NCI-H1105 treated with DMSO at 0.1 percent for 48 hours (cell line): ENCODE data around the gene COL24A1.
A peak's percentile ranks its signal among the peaks of the same experiment; 100 is the strongest.
"Not testable (repeated sequence)": the region's sequence is repeated elsewhere in the genome, so short reads cannot be mapped to it uniquely, and the experiment has no call there.

Experiments
- DNase-seq: peaks from one replicate; lab custom pipeline; 2025; lab: John Stamatoyannopoulos, UW

Gene COL24A1

DNA sequence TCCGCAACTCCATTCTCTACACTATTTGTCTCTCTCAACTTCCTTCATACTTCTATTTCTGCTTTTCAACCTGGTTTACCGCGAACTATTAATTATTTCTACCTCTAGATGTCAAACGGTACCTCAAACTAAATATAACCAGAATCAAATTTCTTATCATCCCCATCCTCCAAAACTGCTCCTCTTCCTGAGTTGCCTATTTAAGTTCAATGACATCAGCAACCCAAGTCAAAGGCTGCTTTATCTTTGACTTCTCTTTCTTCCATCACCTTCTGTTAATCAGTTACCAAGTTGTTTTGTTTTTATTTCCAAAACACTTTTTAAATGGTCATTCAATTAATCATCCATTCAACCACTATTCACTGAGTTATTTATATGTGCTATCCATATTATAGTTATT is 171.9 kb downstream of the COL24A1 start:
- no peak for DNase-seq

DNA sequence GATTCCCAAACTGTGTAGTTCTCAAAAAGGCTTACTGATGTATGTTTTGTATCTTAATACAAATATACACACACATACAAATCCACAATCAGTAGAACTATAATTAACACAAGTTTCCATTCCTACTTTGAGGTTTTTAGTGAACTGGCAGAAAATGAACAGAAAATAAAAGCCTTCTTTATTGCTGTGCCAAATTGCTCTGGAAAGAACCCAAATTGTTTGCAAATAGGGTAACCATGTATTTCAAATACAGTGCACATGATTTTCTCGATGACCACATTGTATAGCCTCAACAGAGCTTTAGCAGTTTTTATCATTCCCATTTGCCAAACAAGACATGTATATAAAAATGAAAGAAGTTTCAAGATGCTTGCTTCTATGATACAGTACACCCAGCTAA is 173.3 kb downstream of the COL24A1 start:
- DNase-seq: no peak

DNA sequence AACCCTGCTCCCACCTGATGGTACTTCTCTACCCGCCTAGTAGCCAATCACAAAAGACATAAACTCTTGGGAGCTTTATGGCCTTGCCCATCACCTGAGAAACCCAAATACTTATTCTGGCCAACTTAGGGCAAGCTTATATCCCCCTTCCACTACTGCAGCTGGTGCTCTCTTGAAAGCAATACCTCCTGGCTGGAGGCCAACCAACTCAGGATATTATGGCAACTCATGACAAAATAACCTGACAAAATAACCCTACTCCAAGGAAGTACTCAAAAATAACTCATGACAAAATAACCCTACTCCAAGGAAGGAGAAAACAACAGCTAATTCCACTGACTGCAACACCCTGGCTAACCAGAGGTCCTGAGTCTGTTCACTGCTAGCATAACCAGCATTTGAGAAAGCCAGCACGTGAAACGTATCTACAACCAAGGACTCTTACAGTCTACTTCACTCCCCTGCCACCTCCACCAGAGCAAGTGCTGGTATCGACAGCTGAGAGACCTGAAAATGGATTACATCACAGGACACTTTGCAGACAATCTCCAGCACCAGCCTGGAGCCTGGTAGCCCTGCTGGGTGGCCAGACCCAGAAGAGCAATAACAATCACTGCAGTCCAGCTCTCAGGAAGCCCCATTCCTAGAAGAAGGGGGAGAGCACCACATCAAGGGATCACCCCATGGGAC is 179.9 kb downstream of the COL24A1 start:
- peak; percentile 50 for DNase-seq

DNA sequence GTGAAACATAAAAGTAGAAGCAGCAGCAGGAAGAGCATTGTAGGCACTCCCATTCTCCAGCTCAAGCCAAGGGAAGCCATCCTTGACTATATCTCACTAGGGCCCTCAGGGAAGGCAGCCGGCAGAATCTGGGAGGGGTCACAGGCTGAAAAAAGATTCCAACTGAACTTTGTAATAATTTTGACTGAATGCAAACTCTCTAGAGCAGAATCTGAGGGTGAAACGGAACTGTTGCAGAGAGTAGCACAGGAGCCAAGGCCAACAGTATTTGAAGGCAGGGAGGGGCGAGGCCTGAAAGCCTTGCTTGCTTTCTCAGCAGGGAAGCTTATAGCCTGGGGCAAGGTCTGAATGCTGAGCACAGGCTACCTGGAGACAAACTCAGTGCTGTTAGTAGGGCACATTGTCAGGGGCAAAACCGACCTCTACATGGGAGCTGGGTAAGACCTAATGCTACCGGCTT is 180.6 kb downstream of the COL24A1 start:
- no peak for DNase-seq

DNA sequence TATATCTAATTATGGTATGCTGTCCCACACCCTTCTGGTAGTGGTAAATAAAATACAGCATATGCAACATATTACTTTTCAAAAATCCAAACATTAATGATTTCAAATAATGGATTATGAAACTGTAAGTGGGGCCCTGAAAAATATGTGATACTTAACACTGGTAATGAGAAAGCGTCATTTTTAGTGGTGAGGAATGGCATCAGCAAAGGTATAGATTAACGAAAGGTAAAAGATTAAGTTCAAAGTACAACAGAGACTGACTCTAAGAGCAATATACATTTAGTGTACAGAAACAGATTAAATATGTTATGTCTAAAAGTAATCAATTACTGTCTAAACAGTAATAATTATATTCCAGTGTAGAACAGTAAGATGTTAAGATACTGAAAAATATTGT is 194.1 kb downstream of the COL24A1 start:
- DNase-seq: no peak

DNA sequence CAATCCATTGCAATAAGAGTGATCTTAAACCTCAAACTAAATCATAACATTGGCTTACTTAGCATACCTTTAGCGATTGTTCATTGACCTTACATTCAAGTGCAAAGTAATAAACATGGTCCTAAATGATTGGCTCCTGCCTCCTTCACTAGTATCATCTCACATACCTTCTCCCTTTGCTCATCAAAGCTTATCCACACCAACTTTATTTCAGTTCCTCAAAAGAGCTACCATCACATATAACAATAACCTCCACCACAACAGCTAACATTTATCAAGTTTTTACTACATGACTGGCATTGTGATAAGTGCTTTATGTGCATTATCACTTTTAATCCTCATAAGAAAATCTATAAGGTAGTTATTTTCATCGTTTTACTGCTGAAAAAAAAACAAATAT is 198.8 kb downstream of the COL24A1 start:
- DNase-seq: no peak

DNA sequence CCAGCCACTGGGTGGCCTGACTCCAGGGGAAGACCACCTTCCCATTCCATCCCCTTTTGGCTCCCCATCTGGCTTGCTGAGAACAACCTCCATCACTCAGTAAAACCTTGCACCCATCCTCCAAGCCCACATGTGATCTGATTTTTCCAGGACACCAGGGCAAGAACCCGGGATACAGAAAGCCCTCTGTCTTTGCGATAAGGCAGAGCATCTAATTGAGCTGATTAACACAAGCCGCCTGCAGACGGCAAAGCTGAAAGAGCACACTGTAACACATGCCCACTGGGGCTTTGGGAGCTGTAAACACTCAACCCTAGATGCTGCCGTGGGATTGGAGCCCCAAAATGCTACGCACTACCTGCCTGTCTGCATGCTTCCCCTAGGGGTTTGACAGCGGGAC is 201.4 kb downstream of the COL24A1 start:
- not testable (repeated sequence) for DNase-seq

DNA sequence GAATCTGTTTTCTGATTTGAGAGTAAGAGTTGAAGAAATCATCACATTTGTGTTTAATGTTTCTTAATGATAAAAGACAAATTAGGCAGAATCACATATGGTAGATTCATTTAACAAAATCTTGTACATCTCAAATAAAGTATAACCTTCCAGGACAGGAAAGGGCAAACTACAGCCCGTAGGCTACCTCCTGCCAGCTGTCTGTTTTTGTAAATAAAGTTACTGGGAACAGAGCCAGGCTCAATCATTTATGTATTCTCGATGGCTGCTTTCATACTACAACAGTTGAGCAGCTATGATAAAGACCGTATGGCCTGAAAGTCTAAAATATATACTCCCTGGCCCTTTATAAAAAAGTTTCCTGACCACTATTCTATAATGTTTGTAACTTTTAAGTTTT is 204.1 kb downstream of the COL24A1 start:
- DNase-seq: peak; percentile 89

DNA sequence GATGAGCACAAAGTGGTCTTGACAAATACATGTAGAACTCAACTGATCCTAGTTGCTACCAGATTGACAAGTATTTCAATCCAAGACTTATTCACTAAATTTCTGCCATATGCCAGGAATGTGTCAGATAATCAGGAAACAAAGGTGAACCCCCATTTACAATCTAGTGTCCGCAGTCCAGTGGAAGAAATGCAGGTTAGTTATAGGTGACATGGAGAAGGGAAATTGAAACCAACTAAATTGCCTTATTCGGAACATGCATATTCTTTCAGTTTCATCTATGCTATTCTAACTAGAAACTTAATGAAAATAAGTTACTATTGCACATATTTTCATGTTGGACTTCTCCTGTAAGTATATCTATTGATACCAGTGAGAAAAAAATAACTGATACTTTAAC is 209.4 kb downstream of the COL24A1 start:
- no peak for DNase-seq

DNA sequence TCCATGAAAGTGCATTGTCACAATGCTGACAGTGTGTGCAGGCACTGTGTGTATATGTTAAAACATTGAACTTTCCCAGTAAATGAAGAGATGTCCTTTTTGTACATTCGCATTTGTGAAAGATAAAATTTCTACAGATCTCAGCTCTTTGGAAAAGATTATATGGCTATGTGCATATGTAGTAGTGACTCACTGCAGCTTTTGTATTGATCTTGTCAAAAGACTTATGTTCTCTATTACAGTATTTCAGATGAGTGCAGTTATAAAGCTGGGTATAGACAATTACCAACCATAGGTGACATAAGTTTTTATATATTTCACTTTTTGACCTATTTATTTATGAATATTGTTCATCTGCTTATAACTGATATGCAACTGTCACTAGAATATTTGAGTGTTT is 212.6 kb downstream of the COL24A1 start:
- no peak for DNase-seq

DNA sequence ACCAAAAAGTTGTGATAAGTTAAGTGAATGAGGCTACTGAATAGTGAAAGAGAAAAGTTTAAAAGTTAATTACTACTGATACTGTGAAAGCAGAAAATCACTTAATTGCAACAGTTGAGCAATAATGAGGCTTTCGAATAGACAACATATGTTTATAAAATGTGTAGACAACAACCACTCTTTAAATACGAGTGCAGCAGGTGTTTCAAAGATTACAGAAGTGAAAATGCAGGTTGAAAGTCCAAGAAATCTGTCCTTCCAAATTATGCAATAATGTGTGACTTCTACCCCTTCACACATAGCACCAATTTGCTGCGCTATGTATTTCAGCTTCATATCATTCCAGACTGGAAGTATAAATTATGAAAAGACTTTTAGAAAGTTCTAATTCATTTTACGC is 213.0 kb downstream of the COL24A1 start:
- DNase-seq: no peak

DNA sequence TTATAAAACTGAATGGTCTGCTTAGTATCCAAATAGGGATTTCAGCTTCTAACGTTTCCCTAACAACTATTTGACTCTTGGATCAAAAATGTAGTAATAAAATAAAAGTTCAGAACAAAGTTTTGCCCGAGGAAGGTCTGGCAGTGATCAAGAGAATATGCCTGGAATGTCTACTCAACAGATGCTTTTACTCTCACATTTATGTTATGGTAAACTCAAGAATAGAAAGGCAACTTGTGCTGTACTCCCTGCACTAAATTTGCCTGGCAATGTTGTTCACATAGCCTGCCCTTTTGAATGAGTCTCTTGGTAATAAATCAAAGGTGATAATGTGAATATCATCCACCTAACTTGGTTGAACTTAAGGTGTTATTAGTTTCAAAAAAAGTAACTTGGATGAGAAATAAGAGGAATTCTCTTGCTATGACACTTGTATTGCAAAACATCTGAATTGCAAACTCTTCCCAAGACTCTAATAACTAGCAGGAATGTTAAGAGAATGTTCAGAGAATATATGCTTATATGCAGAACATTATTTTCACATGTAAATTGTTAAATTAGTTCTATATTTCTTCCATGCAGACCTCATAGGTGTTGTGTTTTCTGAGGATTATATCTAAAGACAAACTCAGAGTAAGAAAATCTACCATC is 215.8 kb downstream of the COL24A1 start:
- DNase-seq: no peak

DNA sequence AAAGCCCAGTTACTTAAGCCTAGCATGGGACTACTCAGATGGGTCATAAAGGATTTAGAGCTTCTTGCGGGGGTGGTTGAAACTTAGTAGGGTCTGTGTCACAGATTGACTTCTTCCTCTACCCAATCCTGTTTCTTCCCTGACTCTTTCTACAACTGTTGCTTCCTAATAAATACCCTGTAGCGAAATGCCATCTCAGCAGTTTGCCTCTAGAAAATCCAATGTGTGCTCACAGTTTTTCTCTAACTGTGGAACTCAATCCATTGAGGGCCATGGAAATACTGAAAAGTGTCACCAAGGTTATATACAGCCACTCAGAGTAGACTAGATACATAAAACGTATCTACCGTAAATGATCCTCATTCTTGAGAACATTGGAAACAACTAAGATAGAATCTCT is 217.7 kb downstream of the COL24A1 start:
- no peak for DNase-seq

DNA sequence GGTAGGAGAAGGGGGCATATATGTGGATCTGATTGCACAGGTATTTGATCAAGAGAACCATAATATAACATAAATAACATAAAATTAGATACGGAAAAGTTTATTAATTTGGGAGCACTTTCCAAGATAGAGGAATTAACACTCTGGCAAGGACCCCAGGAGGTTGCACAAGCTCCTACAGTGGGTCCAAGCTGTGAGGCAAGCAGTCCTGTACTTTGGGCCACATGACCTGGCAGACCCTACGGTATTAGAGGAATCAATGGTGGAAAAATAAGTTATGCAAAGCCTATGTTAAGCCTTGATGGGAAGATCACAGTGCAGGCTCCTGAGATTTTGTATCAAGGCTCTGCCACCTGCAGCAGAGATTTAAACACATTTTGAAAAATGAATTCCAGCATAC is 220.1 kb downstream of the COL24A1 start:
- no peak for DNase-seq

DNA sequence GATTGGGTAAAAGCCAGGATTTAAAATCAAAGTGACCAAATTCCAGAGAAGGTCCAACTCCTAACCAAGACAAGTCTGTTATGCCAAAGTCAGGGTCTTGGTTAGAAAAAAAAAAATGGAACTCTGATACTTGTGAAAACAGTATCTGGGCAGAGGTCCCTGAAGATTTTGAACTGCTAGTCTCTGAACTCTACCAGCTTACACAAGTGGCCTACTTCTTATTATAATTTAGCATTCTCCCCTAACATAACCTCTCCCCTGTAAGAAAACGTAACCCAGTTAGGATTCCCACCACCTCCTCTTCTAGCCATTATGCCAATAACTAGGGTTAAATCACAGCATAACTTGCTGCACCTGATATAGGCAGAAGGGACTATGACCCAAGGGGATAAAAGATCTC is 220.5 kb downstream of the COL24A1 start:
- no peak for DNase-seq

DNA sequence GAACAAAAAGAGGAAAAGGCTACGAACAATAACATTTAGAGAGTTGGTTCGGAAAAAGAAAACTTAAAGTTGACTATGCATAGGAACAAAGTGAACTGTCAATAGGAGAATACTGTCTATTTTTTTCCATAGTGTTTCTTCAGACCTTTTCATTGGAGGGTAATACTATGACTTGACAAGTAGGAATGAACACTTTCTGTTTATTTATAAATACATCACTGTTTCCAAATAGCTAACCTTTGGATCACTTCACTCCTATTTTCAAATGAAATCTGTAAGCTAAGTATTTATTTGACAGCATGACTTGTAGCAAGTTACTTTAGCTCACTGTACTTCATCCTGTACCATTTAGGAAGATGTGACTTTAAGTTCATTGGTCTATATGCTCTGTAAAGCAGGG is 221.3 kb downstream of the COL24A1 start:
- no peak for DNase-seq

DNA sequence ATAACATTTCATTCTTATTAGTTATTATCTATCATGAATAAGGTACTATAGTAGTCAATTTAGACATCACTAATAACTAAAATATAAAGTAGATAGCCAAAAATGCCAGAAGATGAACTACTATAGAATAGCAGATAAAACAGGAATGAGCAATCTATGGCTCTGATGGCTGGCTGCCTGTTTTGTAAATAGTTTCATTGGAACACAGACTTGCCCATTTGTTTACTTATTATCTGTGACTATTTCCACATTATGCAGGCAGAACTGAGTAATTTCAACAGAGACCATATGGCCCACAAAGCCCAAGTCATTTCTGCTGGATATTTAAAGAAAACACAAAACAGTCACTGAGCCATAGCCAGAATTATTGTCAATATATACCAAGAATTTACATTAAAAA is 222.1 kb downstream of the COL24A1 start:
- DNase-seq: no peak

DNA sequence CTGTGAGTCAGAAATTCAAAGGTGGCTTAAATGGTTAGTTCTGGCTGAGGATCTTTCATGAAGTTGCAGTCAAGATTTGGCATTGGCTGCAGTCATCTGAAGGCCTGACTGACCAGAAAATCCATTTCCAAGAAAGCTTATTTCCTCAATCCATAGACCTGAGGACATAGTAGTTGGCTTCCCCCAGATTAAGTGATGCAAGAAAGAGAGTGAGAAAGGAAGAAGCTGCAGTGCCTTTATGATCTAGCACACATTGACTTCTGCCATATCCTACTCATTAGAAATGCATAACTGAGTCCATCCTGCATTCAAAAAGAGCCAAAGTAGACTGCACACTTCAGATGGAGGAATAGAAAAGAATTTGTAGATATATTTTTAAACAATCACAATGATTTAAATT is 222.6 kb downstream of the COL24A1 start:
- no peak for DNase-seq

DNA sequence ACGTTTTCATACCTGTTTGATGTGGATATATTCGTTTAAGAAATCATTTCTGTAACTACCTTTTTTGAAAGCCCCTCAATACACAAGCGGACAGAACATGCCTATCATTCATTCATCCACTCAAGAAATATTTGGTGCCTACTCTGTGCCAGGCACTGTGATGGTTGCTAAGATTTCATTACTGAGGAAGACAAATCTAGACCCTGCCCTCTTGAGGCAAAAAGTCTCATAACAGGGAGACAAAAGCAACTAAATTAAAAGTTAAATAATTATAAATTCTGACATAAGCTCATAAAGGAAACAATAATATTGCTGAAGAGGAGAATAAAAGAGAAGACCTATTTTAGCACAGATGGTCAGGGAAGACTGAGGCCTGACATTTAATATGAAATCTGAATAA is 244.8 kb downstream of the COL24A1 start:
- DNase-seq: no peak

DNA sequence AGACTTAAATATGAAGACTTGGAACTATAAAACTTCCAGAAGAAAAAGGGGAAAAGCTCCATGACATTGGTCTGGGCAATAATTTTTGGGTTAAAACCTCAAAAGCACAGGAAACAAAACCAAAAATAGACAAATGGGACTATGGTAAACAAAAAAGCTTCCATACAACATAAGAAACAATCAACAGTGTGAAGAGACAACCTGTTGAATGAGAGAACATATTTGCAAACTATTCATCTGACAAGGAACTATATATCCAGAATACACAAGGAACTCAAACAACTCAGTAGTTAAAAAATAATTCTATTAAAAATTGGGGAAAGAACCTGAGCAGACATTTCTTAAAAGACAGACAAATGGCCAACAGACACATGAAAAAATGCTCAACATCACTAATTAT is 255.7 kb downstream of the COL24A1 start:
- DNase-seq: no peak

DNA sequence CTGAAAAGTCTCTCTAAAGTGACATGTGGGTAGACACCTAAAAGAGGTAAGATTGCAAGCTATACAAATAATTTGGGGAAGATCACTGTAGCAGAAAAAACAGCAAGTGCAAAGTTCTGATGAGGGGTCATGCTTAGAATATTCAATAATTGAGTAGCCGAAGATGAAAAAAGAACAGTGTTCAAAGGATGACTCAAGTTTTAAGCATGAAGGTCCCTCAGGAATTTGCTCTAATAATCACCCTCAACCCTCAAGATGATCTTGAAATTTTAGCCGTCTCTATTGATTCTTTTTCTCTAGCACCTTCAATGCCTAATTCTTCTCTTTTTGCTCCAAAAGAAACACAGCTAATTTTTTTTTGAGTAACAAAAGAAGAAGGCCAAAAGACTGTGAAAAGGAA is 257.7 kb downstream of the COL24A1 start:
- no peak for DNase-seq

DNA sequence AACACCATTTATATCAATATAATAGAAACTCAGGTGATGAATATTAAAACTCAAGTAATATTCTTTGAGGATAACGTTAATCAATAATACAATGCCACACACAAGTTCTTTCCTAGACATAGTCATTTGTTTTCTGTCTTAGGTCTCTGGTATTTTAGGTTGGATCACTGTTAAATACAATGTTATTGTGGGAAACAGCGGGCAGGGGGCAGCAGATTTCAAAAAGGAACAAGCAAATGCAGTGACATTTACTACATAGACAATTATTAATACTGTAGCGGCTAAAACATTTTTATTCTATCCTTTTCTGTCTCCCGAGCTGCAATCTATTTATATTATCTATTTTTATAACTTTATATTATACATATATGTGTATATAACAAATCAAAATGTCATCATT is 261.9 kb downstream of the COL24A1 start:
- DNase-seq: peak; percentile 21

DNA sequence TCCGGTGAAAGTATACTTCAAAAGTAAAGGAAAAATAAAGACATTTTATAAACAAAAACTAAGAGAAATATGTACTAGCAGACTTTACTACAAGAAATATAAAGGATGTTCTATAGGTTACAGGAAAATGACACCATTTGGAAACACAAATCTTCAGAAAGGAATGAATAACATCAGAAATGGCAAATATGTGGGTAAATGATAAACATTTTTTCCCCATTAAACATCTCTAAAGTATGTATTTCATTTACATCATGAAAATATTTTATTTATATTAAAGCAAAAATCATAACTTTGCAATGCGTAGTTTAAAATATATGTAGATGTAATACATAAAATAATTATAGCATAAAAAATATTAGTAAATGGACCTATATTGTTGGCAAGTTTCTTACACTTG is 264.2 kb downstream of the COL24A1 start:
- DNase-seq: no peak

DNA sequence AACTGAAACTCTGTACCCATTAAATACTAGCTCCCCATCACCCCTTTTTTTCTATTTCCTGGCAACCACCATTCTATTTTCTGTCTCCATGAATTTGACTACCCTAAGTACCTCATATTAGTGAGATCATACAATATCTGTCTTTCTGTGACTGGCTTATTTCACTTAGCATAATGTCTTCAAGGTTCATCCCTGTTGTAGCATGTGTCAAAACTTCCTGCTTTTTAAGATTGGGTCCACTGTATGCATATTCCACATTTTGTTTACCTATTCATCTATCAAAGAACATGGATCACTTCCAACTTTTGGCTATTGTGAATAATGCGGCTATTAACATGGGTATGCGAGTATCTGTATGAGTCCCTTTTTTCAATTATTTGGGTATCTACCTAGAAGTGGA is 266.7 kb downstream of the COL24A1 start:
- DNase-seq: no peak
